Aorta (tissue), 5 donors: ENCODE results near the gene GUCY1A2. TPM values are rescaled to one million over a fixed set of nuclear protein-coding genes. Genes with fewer than 3 reads are reported as not detected.

ENCODE experiments used
- ATAC-seq: fragments of 200-7000 bp; cut with Tn5 transposase; one replicate; pipeline ENCODE4 v1.9.1; 2022; ENCODE audit warnings: moderate library complexity; ENCODE audit not compliant: low FRiP score
- DNase-seq, 2 donors: peaks; one replicate each; pipeline ENCODE4 v3.0.0-alpha.2; 2020
- H3K27ac ChIP-seq, 2 donors: one replicate each; pipeline ENCODE4 v1.5.1; 2013; ENCODE audit warnings: low read length in 2 of 2, mild to moderate bottlenecking in 2 of 2, moderate library complexity in 2 of 2, control low read depth in 1 of 2, inconsistent platforms in 1 of 2, low read depth in 1 of 2
- H3K27me3 ChIP-seq, 2 donors: one replicate each; pipeline ENCODE4 v1.6.1; 2013; ENCODE audit warnings: control low read depth in 1 of 2, low read length in 1 of 2, mild to moderate bottlenecking in 1 of 2, moderate library complexity in 1 of 2; ENCODE audit not compliant: insufficient read depth in 2 of 2, control insufficient read depth in 1 of 2
- H3K36me3 ChIP-seq, 2 donors: one replicate each; pipeline ENCODE4 v1.6.1; 2013; ENCODE audit warnings: control low read depth in 1 of 2, low read length in 1 of 2, mild to moderate bottlenecking in 1 of 2; ENCODE audit not compliant: insufficient read depth in 2 of 2, control insufficient read depth in 1 of 2
- H3K4me1 ChIP-seq, 2 donors: one replicate each; pipeline ENCODE4 v1.6.1; 2013; ENCODE audit warnings: low read length in 2 of 2, control low read depth in 1 of 2, mild to moderate bottlenecking in 1 of 2, moderate library complexity in 1 of 2; ENCODE audit not compliant: insufficient read depth in 2 of 2, control insufficient read depth in 1 of 2
- H3K4me3 ChIP-seq, 2 donors: one replicate each; pipeline ENCODE4 v1.5.1; 2013; ENCODE audit warnings: low read length in 2 of 2, control low read depth in 1 of 2, mild to moderate bottlenecking in 1 of 2
- H3K9me3 ChIP-seq: one replicate; pipeline ENCODE4 v1.6.1; 2013; ENCODE audit warnings: mild to moderate bottlenecking, low read length; ENCODE audit not compliant: control insufficient read depth
- WGBS, 2 donors: extraction: QIAGEN DNeasy Blood & Tissue Kit; methylation state at CpG; one replicate each; pipeline ENCODE4 v1.1.7; 2013; 5-methylcytosine and 5-hydroxymethylcytosine counted together
- intact Hi-C, 2 donors: fragments of 100-400 bp; cut with DNase I; formaldehyde crosslinking; loops; one replicate each; pipeline versions ENCODE4 v1.14.2 to v1.15.0; 2022
- polyA plus RNA-seq, 2 donors: library from polyadenylated mRNA; stranded (reverse); fragments of 200-250 nt; gene quantifications; one replicate each; pipeline ENCODE4 v1.2.3, GENCODE V29; 2013
- total RNA-seq, 2 donors: library from RNA; stranded (reverse); fragmentation: NEBNext Ultra II Directional; extraction: Animal tissue kit (Norgen Biotek cat#: 25700); gene quantifications; one replicate each; pipeline ENCODE4 v1.2.1, GENCODE V29; 2021
- donor health status: healthy with polysubstance abuse.
- donor health status: Bipolar disorder and iron deficiency.
- donor health status: DM: no; HTN: no; CAD: no.
- donor health status: DM: no; HTN: no; CAD: no.
- donor health status: DM: yes; HTN: yes; CAD: no.

The GUCY1A2 gene
- total and polyA plus RNA-seq, 4 donors, result 0.75 to 37.9 (median 4.4) TPM

DNA sequence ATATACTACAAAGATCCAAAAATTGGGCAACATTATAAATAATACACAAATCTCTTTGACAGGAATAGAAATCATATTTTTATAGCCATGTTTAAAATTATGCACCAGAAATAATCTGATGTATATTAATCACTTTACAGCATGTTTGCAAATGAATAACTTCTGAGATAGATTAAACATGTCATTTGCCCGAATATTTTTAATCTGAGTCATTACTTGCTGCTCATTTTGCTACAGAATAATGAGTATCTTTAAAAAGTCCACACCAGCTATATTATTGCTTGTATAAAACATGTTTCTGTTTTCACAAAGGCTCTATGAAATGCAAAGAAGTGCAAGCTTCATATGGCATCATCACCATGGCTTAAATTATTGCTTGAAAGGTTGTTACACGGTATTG lies 336.8 kb downstream of the GUCY1A2 start:
- Histone ChIP-seq H3K4me3 (no peak overlapping the region), H3K36me3 (no peaks in the 10 kb centered on the region), H3K4me1 (no peaks in the 10 kb centered on the region), H3K27me3 (no peaks in the 10 kb centered on the region), H3K27ac (no peak overlapping the region), H3K9me3 (no peaks in the 10 kb centered on the region)
- intact Hi-C loops, result no loop called here
- DNase-seq, result no peak
- no peak for ATAC-seq
- 53 to 61% methylated on average over 2 of the region's 2 CpGs for WGBS, 2 donors

GRCh38 chr11:106679581-106679980 lies 338.7 kb downstream of the GUCY1A2 start:
- Histone ChIP-seq H3K4me1 (no peaks in the 10 kb centered on the region), H3K4me3 (no peak overlapping the region), H3K36me3 (no peaks in the 10 kb centered on the region), H3K27me3 (no peaks in the 10 kb centered on the region), H3K9me3 (no peaks in the 10 kb centered on the region), H3K27ac (no peak overlapping the region)
- ATAC-seq (no peak), DNase-seq (no peak)
- intact Hi-C loops, result no loop called here
- 25 to 37% methylated on average over 1 of the region's 1 CpG for WGBS, 2 donors

- no peaks in the 10 kb centered on the region for H3K36me3 ChIP-seq
- DNase-seq, result no peak
- H3K9me3 ChIP-seq, result no peaks in the 10 kb centered on the region
- WGBS, 2 donors, result 65 to 77% methylated on average over 3 of the region's 3 CpGs
- no peak for ATAC-seq
- H3K4me3 ChIP-seq, result no peak overlapping the region
- no peaks in the 10 kb centered on the region for H3K27me3 ChIP-seq
- no peak overlapping the region for H3K27ac ChIP-seq
- intact Hi-C loops, result no loop called here
- no peaks in the 10 kb centered on the region for H3K4me1 ChIP-seq
Measured at GRCh38 chr11:106679181-106679580, 339.1 kb downstream of the GUCY1A2 start.

- no peaks in the 10 kb centered on the region for H3K27me3 ChIP-seq
- ATAC-seq (no peak), DNase-seq (no peak)
- H3K4me1 ChIP-seq, result no peaks in the 10 kb centered on the region
- no peaks in the 10 kb centered on the region for H3K9me3 ChIP-seq
- no peak overlapping the region for H3K4me3 ChIP-seq
- H3K27ac ChIP-seq, result no peak overlapping the region
- intact Hi-C loops, result no loop called here
- 95 to 97% methylated on average over 1 of the region's 1 CpG for WGBS, 2 donors
- no peaks in the 10 kb centered on the region for H3K36me3 ChIP-seq
Measured at GRCh38 chr11:106670069-106670468, 348.2 kb downstream of the GUCY1A2 start.

DNA sequence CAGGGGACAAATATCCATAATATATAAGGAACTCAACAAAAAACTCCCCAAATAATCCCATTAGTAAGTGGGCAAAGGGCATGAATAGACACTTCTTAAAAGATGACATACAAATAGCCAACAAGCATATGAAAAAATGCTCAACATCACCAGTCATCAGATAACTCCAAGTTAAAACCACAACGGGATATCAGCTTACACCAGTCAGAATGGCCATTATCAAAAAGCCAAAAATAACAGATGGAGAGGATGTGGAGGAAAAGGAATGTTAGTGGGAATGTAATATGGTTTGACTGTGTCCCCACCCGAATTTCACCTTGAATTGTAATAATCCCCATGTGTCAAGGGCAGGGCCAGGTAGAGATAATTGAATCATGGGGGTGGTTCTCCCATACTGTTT lies 350.1 kb downstream of the GUCY1A2 start:
- Histone ChIP-seq H3K36me3 (no peaks in the 10 kb centered on the region), H3K27ac (no peak overlapping the region), H3K9me3 (no peaks in the 10 kb centered on the region), H3K4me3 (no peak overlapping the region), H3K27me3 (no peaks in the 10 kb centered on the region), H3K4me1 (no peaks in the 10 kb centered on the region)
- WGBS, 2 donors, result 44 to 53% methylated on average over 2 of the region's 2 CpGs
- intact Hi-C loops, result no loop called here
- no peak for ATAC-seq
- no peak for DNase-seq

DNA sequence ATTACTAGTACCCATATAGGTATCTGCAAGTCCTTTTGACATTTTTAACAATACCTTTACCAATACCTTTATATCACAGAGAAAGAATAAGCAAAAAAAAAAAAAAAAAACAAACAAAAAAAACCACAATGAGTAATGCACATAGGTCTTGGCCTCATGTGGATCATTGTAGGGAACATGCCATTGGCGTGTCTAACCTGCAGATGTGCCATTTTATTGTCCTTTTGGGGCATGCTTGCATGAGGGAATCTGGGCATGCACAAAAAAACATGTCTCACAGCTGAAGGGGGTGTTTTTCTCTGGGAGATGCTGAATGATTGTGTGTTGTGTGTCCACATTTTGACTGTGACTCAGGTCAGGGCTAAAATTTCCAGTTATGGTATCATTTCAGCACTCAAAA lies 361.6 kb downstream of the GUCY1A2 start:
- no peak for ATAC-seq
- H3K4me1 ChIP-seq, result no peaks in the 10 kb centered on the region
- WGBS, 2 donors, result 94 to 95% methylated on average over 1 of the region's 1 CpG
- no peak for DNase-seq
- no peaks in the 10 kb centered on the region for H3K36me3 ChIP-seq
- intact Hi-C loops, result no loop called here
- no peak overlapping the region for H3K27ac ChIP-seq
- H3K27me3 ChIP-seq, result no peaks in the 10 kb centered on the region
- H3K9me3 ChIP-seq, result peaks cover 3% of the 10 kb centered on the region
- no peak overlapping the region for H3K4me3 ChIP-seq

DNA sequence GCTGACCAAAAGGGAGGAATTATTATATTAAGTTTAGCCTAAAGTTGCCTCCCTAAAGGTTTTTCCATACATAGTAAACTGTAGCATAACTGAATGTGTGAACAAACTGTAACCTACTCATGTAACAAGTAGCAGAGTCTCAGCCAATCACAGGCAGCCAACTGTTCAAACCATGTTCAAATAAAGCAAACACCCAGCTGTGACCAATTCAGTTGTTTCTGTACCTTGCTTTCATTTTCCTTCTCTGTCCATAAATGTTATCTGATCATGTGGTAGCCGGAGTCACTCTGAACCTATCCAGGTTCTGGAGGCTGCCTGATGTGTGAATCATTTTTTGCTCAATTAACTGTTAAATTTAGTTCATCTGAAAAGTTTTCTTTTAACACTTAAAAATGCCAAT lies 373.5 kb downstream of the GUCY1A2 start:
- 86 to 88% methylated on average over 1 of the region's 1 CpG for WGBS, 2 donors
- ATAC-seq (no peak), DNase-seq (no peak)
- Histone ChIP-seq H3K9me3 (peaks cover 4% of the 10 kb centered on the region), H3K27me3 (no peaks in the 10 kb centered on the region), H3K36me3 (no peaks in the 10 kb centered on the region), H3K4me3 (no peak overlapping the region), H3K27ac (no peak overlapping the region), H3K4me1 (no peaks in the 10 kb centered on the region)
- intact Hi-C loops, result no loop called here

- intact Hi-C loops, result no loop called here
Measured at GRCh38 chr11:106642331-106642730, 375.9 kb downstream of the GUCY1A2 start.

DNA sequence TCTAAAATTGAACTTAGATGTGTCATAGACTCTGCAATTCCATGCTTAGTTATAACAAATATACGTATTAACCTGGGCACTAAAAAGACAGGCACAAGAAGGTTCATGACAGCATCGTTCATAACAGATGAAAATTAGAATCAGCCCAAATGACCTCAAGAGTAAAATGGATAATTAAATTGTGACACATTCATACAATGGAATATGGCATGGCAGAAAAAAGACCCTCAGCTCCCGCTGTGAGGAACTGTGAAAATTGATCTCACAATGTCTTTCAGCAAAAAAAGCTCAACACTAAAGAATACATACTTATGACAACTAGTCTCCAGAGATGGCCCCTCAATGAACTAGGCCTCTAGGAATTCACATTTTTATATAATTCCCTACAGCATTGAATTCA lies 386.0 kb downstream of the GUCY1A2 start:
- no peaks in the 10 kb centered on the region for H3K4me1 ChIP-seq
- DNase-seq (no peak), ATAC-seq (no peak)
- intact Hi-C loops, result no loop called here
- WGBS, 2 donors, result 97% methylated on average over 3 of the region's 3 CpGs
- no peaks in the 10 kb centered on the region for H3K36me3 ChIP-seq
- no peaks in the 10 kb centered on the region for H3K9me3 ChIP-seq
- no peak overlapping the region for H3K27ac ChIP-seq
- no peak overlapping the region for H3K4me3 ChIP-seq
- H3K27me3 ChIP-seq, result no peaks in the 10 kb centered on the region

More at GRCh38 chr11:106642331-106642730, 375.9 kb downstream of the GUCY1A2 start:
- H3K36me3 ChIP-seq, result no peaks in the 10 kb centered on the region
- no peaks in the 10 kb centered on the region for H3K4me1 ChIP-seq
- ATAC-seq (no peak), DNase-seq (no peak)
- WGBS, 2 donors, result 71 to 79% methylated on average over 1 of the region's 1 CpG
- H3K9me3 ChIP-seq, result peaks cover 4% of the 10 kb centered on the region
- H3K27ac ChIP-seq, result no peak overlapping the region
- no peak overlapping the region for H3K4me3 ChIP-seq
- H3K27me3 ChIP-seq, result no peaks in the 10 kb centered on the region
